Stimulated activated CD4-positive, alpha-beta T cell treated with anti-CD3 and anti-CD28 coated beads, TNF-alpha, amount 100 ng/mL, for 48 hours (primary cell): Measurements from ENCODE around the gene F11.
"Not testable (repeated sequence)": the region's sequence is repeated elsewhere in the genome, so short reads cannot be mapped to it uniquely, and the experiment has no call there.

Source experiments
- DNase-seq, 3 donors: peaks; one replicate each; pipeline ENCODE4 v3.0.0-alpha.2; 2020; ENCODE audit warnings: low read depth in 3 of 3

Gene F11

DNA sequence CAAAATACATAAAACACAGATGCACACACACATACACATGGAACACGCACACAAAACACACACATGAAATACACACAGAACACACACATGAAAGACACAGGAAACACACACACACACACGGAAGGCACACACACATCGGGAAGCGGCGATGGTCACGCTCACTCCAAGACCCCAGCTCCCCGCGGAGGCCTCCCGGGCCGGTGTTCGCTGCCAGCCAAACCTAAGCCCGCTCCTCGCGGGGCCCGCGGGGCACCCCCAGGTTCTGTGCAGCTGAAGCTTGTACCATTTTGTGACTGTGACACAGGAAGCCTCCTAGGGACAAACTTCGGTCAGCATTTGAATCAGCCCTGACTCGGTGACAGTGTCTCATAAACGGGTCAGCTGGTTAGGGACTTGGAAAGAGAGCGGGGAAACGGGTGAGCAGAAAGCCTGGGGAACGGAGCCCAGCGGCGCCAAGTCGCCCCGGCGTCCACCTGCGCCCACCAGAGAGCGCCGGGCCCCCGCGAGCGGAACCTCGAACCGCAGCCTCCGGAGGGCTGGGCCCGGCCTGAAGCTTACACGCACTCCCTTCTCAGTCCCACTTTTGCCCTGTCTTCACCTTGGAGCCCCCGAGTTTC is 32.1 kb downstream of the F11 start:
- no peak for DNase-seq

DNA sequence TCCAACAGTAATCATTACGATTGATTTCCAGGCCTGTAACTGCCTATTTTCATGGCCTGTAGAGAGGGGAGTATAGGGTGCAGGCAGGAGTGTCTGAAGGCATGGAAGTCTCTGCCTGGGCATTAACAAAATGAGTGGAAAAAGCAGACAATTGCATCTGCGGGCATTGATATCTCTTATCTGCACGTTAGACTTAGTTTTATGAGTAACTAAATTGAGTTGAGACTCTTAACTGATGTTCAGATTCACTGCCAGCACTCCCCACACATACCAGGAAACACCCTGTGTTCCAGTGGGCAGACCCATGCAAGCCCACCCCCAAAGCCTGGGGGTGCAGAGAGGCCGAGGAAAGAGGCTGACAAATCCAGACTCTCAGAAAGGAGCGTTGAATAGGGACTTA is 33.3 kb downstream of the F11 start:
- DNase-seq, result no peak

DNA sequence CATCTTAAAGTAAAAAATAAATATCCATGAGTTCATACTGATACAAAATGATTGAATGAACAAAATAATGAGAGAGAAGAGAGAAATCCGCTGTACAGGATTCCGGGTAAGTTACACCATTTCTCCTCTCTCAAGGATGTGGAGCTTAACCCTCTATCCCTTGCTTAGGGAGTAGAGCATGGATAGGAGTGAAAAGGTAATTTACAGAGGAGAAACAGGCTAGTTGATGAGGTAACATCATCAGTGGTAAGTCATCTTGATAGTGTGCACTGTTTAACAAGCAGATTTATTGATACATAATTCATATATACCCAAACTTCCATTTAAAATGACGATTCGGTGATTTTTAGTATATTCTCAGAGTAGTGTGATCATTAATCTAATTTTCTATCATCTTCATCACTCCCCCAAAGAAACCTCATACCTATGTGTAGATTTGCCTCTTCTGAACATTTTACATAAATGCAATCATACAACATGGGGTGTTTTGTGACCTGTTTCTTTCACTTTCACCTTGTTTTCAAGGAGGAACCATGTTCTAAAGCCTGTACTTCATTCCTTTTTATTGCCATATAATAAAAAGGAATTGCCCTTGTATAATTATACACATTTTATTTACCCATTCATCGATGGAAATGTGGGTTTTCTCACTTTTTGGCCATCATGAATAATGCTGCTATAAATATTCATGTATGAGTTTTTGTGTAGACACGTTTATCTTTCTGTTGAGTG is 34.8 kb downstream of the F11 start:
- DNase-seq, result no peak

DNA sequence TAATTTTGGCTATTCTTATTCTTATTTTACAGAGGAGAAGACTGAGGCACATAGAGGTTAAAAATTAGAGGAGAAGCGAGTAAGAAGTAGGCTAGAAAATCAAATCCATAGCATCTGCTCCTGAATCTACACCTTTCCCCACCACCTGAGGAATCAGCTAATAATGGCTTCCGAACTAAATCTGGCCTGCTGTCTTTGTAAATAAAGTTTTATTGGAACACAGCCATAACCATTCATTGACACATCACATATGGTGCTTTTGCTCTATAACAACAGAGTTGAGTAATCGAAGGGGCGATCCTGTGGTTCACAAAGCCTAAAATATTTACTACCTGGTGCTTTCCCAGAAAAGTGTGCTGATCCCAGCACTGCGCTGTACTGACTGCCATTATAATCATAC is 38.2 kb downstream of the F11 start:
- no peak for DNase-seq

DNA sequence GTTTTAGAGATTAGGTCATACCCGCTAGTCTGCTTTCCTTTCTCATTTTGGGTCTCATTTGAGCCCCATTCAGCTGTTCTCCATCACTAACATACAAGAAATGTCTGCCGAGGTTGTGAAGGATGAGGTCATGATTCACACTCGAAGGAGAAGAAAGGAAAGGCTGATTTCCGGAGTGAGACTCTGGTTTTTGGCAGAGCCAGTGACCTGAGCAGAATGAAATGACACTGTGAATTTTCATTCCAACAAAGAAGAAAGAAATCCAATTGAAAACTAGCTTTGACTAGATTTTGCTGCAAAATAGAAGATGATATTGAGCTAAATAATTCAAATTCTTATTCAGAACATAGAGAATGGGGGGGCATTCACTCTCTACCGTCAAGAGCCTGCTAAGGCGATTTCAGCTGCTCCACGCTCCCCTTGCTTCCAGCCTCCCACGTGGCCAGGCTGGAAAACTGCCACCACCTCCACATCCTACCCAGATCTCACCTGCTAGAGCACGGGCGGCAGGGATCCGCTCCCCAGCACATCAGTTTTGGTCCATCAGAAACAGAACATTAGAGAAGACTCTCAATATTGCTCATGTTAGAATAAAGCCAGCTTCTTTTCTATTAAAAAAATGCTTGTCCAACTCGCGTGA is 39.0 kb downstream of the F11 start:
- DNase-seq, result no peak

DNA sequence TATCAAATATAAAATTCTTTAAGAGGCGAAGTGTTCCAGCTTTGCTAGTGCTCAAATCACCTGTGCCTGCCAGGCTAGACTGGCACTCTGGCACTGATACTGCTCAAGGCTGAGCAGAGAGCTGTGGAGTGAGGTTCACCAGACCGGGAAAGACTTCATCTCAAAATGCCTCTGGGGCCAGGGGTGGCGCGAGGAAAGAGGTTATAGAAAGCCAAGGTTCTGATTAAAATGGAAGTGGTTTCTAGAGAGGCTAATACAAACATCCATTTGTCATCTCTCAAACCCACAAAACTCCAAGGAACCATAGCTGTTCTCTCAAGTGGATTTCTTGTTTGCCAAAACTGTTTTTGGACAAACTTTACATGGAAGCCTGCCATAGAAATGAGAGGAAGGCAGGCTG is 41.5 kb downstream of the F11 start:
- no peak for DNase-seq

DNA sequence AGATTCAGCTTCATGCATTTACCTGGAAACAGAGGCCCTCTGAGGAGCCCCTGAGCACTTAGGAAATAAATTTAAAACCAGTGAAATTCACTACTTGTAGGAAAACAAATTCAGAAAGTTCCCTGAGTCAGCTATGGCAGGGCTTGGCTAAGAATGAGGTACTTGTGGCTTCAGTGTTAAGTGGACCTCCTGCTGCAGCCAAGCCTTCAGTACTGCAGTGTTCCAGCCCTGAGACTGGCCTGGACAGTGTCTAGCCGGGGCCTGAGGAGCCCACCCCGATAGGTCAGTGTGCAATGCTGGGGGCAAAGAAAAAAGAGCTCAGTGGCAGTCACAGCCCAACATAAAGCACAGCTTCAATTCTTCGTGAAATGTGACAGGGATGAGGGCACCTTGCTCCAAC is 41.9 kb downstream of the F11 start:
- no peak for DNase-seq

DNA sequence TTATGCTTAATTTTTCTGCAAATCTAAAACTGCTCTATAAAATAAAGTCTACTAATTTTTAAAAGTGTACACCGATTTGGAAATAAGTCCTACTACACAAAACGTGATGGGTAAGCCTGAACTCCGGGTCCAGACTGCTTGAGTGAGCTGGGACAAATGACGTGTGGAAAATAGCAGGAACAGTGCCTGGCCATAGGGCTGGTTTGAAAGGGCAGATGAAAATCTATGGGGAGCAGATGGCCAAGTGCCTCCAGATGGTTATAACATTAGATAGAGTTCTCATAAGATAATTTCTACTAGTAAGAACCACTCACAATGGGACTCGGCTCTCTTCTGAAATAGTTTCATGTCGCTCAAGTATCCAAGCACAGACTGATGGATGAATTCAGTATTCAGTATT is 52.5 kb downstream of the F11 start:
- no peak for DNase-seq

DNA sequence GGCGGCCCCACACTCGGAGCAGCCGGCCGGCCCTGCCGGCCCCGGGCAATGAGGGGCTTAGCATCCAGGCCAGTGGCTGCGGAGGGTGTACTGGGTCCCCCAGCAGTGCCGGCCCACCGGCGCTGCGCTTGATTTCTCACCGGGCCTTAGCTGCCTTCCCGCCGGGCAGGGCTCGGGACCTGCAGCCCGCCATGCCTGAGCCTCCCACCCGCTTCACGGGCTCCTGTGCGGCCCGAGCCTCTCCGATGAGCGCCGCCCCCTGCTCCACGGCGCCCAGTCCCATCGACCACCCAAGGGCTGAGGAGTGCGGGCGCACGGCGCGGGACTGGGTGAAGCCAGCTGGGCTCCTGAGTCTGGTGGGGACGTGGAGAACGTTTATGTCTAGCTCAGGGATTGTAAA is 58.7 kb downstream of the F11 start:
- DNase-seq, result not testable (repeated sequence)

DNA sequence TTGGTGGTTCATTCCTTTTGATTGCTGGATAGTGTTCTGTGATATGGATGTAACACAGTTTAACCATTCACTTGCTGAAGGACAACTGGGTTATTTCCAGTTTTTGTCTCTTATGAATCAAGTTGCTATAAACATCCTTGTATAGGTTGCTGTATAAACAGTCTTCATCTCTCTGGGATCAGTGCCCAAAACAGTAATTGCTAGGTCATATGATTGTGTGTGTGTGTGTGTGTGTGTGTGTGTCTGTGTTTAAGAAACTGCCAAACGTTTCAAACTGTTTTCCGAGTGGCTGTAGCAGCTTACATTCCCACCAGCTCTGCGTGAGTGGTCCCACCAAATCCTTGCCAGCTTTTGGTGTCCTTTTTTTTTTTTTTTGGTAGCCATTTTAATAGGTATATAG is 60.4 kb downstream of the F11 start:
- no peak for DNase-seq

DNA sequence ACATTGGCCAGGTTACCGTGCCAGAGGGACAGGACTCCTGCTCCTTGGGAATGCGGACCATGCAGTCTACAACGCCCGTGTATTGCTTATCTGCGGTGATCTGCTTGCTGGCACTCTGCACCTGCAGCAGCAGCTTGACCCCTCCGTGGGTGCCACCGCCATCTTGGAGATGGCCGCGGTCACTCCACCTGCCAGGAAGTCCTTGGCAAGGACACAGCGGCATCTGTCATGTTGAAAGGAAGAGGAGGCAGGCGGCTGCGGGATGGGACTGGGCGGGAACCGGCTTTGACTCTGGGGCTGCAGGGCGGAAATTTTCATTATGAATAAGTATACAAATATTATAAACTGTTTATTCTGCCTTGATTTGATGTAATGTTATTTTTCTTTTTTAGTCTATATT is 63.4 kb downstream of the F11 start:
- DNase-seq, result no peak

DNA sequence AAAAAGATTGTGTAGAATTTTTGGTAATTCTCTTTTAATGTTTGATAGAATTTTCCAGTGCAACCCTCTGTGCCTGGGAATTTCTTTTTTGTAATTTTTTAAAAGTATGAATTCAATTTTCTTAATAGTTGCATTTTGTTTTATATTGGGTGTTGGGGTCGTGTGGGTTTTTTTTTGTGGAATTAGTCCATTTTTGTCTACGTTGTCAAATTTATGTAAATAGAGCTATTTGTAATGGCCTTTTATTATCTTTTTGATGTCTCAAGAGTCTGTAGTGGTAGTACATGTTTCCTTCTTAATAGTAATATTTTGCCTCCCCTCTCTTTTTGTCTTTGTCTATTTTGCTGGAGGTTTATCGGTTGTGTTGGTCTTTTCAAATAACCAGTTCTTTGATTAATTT is 64.4 kb downstream of the F11 start:
- no peak for DNase-seq

DNA sequence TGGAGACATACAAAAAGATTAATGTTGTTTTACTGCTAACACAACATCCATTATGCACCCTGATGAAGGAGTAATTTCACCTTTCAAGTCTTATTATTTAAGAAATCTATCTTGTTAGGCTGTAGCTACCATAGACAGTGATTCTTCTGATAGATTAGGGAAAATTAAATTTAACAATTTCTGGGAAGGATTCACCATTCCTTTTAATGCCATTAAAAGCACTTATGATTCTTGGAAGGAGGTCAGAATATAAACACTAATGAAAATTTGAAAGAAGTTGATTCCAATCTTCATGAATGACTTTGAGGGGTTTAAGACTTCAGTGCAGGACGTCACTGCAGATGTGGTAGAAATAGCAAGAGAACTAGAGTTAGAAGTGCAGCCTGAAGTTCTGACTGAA is 69.8 kb downstream of the F11 start:
- DNase-seq, result no peak
